ENCODE results near the gene TAF11L10. TPM values are rescaled to one million over a fixed set of nuclear protein-coding genes. Genes with fewer than 3 reads are reported as not detected.

Gene TAF11L10
- total and polyA plus RNA-seq, 10 of the 15 experiments (the other 5 are each of a cell fraction or from before 2014, with no cell fraction given): not detected

- POLR2A ChIA-PET: no interaction called here
- Histone ChIP-seq H3K79me2 (ENCODE audit: control insufficient read depth, insufficient read depth, low read length) (no peaks in the 10 kb centered on the region), H3K36me3 (ENCODE audit: control insufficient read depth in 2 of 2, insufficient read depth in 2 of 2, low read length in 1 of 2) (no peaks in the 10 kb centered on the region), H4K20me1 (ENCODE audit: control insufficient read depth, insufficient read depth) (no peaks in the 10 kb centered on the region), H3K9me3 (replicated peaks; ENCODE audit: control insufficient read depth, insufficient read depth, low read length) (no peaks in the 10 kb centered on the region), H3K4me3 (no peak overlapping the region), H3K27ac (ENCODE audit: control insufficient read depth, insufficient read depth) (no peak overlapping the region), H3K4me1 (ENCODE audit: control insufficient read depth, insufficient read depth, low read length) (no peaks in the 10 kb centered on the region), H3K27me3 (replicated peaks in 1 of 2; ENCODE audit: control insufficient read depth in 2 of 2, insufficient read depth in 2 of 2, low read length in 1 of 2) (no peaks in the 10 kb centered on the region), H3K9ac (ENCODE audit: control insufficient read depth, insufficient read depth, low read length) (no peak overlapping the region), H2AFZ (ENCODE audit: control insufficient read depth, low read depth, low read length) (no peak overlapping the region), H3K4me2 (ENCODE audit: control insufficient read depth, insufficient read depth) (no peak overlapping the region)
- no TSS peak for BruUV-seq (replicated peaks)
- CTCF ChIA-PET: no interaction called here
- RAD21 ChIA-PET (ENCODE audit: unreplicated experiment): no interaction called here
- in situ Hi-C loops (cut with MboI) (no loop called here), intact Hi-C loops (cut with micrococcal nuclease; ENCODE audit: unreplicated experiment) (no loop called here)
- DNase-seq (ENCODE audit: low read depth, low spot score): no peak
- 11% methylated on average over 3 of the region's 3 CpGs for WGBS (ENCODE audit: insufficient coverage, insufficient replicate concordance, low lambda C conversion rate, missing lambda C conversion rate)
- no peak for FAIRE-seq
- TF ChIP-seq STAT3 (IDR thresholded peaks at IDR 0.05; ENCODE audit: low read depth, low read length) (no peak), LARP7 (IDR thresholded peaks at IDR 0.05) (no peak), MAX (IDR thresholded peaks at IDR 0.05; ENCODE audit: low read depth, low read length) (no peak)
- ATAC-seq: no peak
- SMC1A ChIA-PET (ENCODE audit: uncharacterized antibody, unreplicated experiment): no interaction called here
These were observed 21.7 kb upstream of the TAF11L10 start for GRCh38 chr5:17619354-17619753.

GRCh38 chr5:17614872-17615605 lies 17.4 kb upstream of the TAF11L10 start:
- ATAC-seq (no peak), DNase-seq (ENCODE audit: low read depth, low spot score) (no peak), FAIRE-seq (no peak)
- Histone ChIP-seq H3K36me3 (ENCODE audit: control insufficient read depth in 2 of 2, insufficient read depth in 2 of 2, low read length in 1 of 2) (no peaks in the 10 kb centered on the region), H3K9ac (ENCODE audit: control insufficient read depth, insufficient read depth, low read length) (no peak overlapping the region), H4K20me1 (ENCODE audit: control insufficient read depth, insufficient read depth) (no peaks in the 10 kb centered on the region), H3K4me3 (no peak overlapping the region), H3K79me2 (ENCODE audit: control insufficient read depth, insufficient read depth, low read length) (no peaks in the 10 kb centered on the region), H3K27me3 (replicated peaks in 1 of 2; ENCODE audit: control insufficient read depth in 2 of 2, insufficient read depth in 2 of 2, low read length in 1 of 2) (no peaks in the 10 kb centered on the region), H3K4me1 (ENCODE audit: control insufficient read depth, insufficient read depth, low read length) (no peaks in the 10 kb centered on the region), H3K9me3 (replicated peaks; ENCODE audit: control insufficient read depth, insufficient read depth, low read length) (no peaks in the 10 kb centered on the region), H3K27ac (ENCODE audit: control insufficient read depth, insufficient read depth) (no peak overlapping the region), H2AFZ (ENCODE audit: control insufficient read depth, low read depth, low read length) (no peak overlapping the region), H3K4me2 (ENCODE audit: control insufficient read depth, insufficient read depth) (no peak overlapping the region)
- WGBS (ENCODE audit: insufficient coverage, insufficient replicate concordance, low lambda C conversion rate, missing lambda C conversion rate): 57% methylated on average over 17 of the region's 17 CpGs
- no TSS peak for BruUV-seq (replicated peaks)
- in situ Hi-C loops (cut with MboI): no loop called here
- POLR2A ChIA-PET: no interaction called here
- RAD21 ChIA-PET (ENCODE audit: unreplicated experiment): no interaction called here
- intact Hi-C loops (cut with micrococcal nuclease; ENCODE audit: unreplicated experiment): no loop called here
- SMC1A ChIA-PET (ENCODE audit: uncharacterized antibody, unreplicated experiment): no interaction called here
- CTCF ChIA-PET: no interaction called here
- TF ChIP-seq, protein P1, sequence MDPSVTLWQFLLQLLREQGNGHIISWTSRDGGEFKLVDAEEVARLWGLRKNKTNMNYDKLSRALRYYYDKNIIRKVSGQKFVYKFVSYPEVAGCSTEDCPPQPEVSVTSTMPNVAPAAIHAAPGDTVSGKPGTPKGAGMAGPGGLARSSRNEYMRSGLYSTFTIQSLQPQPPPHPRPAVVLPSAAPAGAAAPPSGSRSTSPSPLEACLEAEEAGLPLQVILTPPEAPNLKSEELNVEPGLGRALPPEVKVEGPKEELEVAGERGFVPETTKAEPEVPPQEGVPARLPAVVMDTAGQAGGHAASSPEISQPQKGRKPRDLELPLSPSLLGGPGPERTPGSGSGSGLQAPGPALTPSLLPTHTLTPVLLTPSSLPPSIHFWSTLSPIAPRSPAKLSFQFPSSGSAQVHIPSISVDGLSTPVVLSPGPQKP (IDR thresholded peaks at IDR 0.05; ENCODE audit: low read depth, low read length): no peak
- TF ChIP-seq IKZF1 (conservative IDR thresholded peaks at IDR 0.05) (no peak), KAT2A (conservative IDR thresholded peaks at IDR 0.05; ENCODE audit: control insufficient read depth, low read depth, low read length) (no peak), DPF2 (IDR thresholded peaks at IDR 0.05) (no peak), ASH2L (IDR thresholded peaks at IDR 0.05; ENCODE audit: borderline replicate concordance, low read depth) (no peak), SREBF1 (IDR thresholded peaks at IDR 0.05; ENCODE audit: low read length) (no peak), SKIL (IDR thresholded peaks at IDR 0.05; ENCODE audit: low read depth, poor library complexity, severe bottlenecking) (no peak), SP1 (IDR thresholded peaks at IDR 0.05; ENCODE audit: low read depth, low read length) (no peak), MYB (IDR thresholded peaks at IDR 0.05; ENCODE audit: borderline replicate concordance, low read depth, low read length) (no peak)
- TF ChIP-seq, protein P2, sequence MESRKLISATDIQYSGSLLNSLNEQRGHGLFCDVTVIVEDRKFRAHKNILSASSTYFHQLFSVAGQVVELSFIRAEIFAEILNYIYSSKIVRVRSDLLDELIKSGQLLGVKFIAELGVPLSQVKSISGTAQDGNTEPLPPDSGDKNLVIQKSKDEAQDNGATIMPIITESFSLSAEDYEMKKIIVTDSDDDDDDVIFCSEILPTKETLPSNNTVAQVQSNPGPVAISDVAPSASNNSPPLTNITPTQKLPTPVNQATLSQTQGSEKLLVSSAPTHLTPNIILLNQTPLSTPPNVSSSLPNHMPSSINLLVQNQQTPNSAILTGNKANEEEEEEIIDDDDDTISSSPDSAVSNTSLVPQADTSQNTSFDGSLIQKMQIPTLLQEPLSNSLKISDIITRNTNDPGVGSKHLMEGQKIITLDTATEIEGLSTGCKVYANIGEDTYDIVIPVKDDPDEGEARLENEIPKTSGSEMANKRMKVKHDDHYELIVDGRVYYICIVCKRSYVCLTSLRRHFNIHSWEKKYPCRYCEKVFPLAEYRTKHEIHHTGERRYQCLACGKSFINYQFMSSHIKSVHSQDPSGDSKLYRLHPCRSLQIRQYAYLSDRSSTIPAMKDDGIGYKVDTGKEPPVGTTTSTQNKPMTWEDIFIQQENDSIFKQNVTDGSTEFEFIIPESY (IDR thresholded peaks at IDR 0.05): no peak
